A172 (cell line): ENCODE measurements around the gene SIK2. TPM values are rescaled to one million over a fixed set of nuclear protein-coding genes. Genes with fewer than 3 reads are reported as not detected.

Experiments
- DNase-seq: peaks from one replicate; pipeline ENCODE4 v3.0.0-alpha.2; 2015; ENCODE audit warnings: low spot score
- total RNA-seq: library from RNA; depleted of rRNA; stranded (reverse); fragments of >200 nt; shearing (Covaris generic); gene quantifications from 2 replicates; pipeline ENCODE4 v1.2.3, GENCODE V29; 2014

SIK2 gene
- total RNA-seq, 1 experiment from 2014 or later: 7.2 TPM

GRCh38 chr11:111582163-111582562, 20.1 kb upstream of the SIK2 start:
- DNase-seq: no peak

DNA sequence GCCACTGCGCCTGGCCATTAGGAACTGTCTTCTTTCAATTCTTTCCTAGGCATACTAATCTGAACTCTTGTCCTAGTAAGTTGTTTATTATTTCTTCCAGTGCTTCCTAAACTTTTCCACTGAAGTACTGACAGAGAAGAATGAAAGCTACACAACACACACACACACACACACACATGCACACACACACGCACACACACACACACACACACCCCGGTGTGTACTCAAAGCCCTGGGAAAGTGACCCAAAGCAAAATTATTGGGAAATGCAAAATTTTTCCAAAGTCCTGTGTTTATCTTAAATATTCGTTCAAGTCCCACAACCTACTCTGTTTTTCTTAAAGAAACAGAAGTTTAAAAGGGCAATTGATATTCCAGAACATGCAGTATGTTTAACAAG, 19.4 kb upstream of the SIK2 start:
- DNase-seq: no peak

DNA sequence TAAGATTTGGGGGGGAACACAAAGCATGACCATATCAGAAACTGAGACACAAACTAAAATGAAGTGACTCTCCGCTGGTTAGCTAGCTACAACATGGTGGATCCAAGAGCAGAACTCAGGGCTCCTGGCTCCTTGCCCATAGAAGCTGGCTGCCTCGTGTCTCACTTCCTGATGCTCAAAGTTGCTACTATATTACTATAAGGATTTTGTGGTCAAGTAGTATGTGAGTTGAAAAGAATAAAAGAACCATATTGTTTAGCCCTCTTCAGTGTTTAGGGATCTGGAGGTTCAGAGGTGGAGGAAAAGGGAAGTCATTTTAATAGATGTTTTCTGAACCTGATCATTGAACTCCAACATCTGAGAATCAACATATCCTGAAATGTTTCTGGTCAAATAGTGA, 16.9 kb upstream of the SIK2 start:
- DNase-seq: no peak

DNA sequence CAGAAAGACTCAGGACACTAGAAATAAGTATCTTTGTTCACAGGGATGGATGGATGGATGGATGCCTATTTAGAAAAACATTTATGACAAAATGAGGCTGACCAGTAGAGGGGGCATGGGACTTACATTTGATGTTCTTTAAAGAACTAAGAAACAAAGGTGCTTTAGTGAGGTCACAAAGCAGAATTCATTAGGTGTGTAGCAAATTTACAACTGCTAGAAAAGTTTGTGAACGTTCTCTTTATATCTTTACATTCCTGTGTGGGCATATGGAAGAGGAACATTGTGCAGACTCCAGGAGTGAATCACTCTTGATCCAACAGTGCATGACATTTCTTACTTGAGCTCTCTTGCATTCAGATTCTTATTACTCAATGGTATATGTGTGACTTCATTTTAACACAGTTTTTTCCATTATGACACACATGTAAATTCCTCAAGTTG, 15.8 kb upstream of the SIK2 start:
- peak; percentile 35 for DNase-seq

DNA sequence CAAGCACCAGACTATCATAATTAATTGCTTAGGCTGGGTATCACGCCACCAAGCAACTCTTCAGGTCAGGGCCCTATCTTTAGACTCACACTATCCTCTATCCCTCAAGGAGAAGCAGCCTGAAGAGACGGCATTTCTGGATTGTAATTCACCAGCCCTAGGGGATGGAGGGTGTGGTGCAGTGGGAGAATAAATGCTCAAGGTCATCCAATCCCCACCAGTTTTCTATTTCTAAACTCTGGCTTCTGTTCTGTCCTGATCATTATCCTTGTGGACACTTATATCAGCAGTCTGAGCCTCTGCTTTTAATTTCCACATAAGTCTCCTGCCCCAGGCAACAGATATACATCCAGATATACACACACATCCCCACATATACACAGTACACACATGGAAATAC, 13.1 kb upstream of the SIK2 start:
- DNase-seq: no peak

DNA sequence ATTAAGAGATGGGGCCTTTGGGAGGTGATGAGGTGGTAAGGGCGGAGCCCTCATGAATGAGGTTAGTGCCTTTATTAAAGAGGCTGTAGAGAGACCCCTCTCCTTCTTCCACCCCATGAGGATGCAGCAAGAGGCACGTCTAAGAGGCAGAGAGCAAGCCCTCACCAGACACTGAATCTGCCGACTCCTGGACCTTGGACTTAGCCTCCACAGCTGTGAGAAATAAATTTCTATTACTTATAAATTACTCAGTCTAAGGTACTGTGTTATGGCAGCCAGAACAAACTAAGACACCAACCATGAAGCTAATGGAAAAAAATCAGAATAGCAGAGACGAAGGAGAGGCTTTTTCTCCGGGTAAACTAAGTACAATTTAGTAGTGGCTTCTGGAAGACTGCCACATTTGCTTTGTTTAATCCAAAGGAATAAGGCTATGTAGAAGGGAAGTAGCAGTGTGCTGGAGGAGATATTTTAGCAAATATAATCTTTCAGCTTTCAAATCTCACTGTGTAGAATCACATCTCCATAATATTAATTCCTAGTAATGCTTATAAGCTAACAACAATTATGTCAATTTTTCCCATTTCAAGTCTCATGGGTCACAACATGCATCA, 12.3 kb upstream of the SIK2 start:
- no peak for DNase-seq

DNA sequence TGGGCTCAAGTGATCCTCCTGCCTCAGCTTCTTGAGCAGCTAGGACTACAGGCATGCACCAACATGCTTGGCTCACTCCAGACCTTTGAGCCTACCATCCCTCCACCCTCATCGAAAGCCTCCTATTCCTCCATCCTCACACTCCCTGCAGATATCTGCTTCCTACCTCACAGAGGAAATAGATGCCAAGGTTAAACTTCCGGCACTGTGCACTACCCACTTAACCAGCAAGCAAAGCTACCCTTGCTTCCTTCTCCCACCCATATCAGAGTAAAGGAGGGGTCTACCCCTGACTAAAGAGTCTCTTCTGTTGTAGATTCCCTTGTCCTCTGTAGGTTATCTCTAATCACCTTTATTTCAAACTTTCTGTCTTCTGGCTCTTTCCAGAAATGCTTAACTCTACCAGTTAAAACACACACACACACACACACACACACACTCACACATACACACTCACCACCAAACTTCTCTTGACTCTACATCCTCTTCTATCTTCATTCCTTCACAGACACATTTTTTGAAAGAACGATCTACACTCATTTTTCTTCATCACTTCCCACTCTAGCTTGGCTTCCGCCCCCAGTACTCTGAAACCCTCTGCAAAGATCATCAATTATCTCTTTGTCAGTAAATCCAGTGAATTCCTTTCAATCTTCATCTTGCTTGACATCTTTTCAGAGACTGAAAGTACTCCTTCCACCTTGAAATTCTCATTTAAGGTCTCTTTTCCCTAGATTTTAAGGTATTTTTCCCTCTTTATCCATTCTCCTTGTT, 10.9 kb upstream of the SIK2 start:
- no peak for DNase-seq

DNA sequence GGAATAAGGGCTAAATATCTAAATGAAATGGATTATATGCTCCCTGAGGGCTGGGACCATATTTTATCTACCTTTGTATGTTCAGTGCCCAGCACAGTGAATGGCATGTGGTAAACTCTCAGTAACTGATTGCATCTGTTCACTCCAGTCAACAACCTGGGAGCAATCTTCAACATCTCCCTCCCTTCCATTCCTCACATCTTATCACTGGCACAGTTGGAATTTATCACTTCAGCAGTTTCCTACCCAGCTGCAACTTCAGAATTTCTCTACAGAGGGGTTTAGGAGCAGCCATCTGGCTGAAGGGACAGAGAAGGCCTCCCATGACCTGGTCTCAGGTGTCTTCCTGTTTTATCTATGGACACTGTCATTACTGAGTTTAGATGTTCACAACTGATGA, 9.8 kb upstream of the SIK2 start:
- no peak for DNase-seq

DNA sequence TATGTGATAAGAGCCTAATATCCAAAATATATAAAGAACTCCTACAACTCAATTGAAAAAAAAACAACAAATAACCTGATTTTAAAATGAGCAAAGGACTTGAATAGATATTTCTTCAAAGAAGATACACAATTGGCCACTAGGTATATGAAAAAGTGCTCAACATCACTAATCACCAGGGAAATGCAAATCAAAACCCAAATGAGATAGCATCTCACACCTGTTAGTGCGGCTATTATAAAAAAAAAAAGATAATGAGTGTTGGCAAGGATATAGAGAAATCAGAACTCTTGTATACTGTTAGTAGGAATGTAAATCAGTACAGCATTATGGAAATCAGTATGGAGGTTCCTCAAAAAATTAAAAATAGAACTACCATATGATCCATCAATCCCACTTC, 5.9 kb upstream of the SIK2 start:
- DNase-seq: no peak

- DNase-seq: no peak
These were observed 4.1 kb upstream of the SIK2 start for GRCh38 chr11:111598148-111598547.

GRCh38 chr11:111598559-111598958, 3.7 kb upstream of the SIK2 start:
- DNase-seq: no peak

GRCh38 chr11:111601636-111601978, 642 bp upstream of the SIK2 start:
- DNase-seq: no peak

DNA sequence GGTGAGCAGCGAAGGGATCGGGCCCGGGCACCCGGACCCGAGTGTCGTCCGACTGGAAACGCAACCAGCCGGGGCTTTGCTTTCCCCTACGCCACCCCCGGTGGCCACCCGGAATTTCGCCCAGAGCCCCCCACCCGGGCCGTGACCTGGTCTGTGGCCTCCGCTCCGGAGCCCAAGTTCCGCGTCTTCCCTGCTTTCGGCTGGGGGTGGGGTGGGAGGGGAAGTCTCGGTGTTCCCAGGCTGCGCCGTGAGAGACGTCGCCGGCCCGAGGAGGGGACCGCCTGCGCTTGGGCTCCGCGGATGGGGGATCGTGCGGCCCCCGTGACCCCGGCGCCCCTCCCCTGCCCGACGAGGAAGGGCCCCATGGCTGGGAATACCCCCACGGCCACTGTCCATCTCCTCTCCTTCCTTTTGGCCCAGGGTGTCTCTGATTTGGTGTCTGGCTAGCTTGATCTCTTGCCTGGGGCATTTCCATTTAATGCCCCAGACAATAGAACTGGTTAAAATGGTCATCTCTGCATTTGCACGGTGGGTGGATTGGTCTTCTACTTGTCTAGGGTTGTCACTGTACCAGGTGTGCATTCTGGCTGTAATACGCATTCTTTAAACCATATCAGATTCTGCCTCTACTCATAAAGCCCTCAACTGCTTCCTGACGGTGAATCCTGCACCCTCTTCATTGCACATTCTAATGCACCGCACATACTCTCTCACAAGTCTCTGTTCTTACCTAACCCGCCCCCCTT, 789 bp downstream of the SIK2 start:
- DNase-seq: peak; percentile 1

DNA sequence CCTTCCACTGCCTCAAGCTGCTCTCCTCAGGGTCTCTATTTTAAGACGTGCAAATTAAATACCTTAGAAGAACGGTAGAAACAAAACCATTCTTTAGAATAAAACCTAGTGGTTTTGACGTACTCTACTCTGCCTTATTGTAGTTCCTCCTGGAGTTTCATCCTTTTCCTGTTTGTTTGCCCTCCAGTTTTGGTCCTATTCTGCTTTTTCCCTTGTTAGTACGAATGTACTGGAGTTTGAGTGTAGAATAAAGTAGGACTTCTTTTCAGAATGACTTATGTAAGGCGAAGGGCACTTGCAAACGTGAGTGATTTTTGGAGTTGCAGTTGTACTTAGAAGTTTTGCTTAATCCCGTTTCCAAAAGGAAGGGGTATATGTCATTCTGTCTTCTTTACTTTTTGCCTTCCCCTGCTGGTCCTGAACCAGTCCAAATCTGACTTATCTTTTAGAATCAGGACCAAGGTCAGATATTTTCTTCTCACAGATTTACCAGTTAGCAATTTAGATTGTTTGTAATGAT, 1.4 kb downstream of the SIK2 start:
- DNase-seq: no peak

GRCh38 chr11:111604392-111605009, 2.3 kb downstream of the SIK2 start:
- no peak for DNase-seq

- no peak for DNase-seq
These were observed 3.4 kb downstream of the SIK2 start for GRCh38 chr11:111605681-111606080.

GRCh38 chr11:111606986-111607385, 4.7 kb downstream of the SIK2 start:
- DNase-seq: no peak

- DNase-seq: no peak
These were observed 5.5 kb downstream of the SIK2 start for GRCh38 chr11:111607751-111608150.

DNA sequence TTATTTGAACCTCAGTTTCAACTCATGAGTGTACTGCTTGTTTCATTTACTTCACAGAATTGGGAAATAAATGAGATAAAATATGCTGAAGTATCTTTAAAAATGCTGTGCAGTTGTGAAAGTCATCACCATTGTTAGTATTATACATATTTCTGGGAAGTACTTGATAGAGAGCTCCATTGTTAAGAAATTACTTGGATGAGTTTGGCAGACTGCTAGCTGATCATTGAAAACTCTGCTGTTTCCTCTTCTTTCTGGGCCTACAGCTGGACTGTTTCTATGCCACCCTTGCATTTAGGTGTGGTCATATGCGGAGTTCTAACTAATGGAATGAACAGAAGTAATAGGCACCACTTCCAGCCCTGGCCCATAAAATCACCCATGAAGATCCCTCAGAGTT, 10.0 kb downstream of the SIK2 start:
- no peak for DNase-seq

- no peak for DNase-seq
These were observed 15.0 kb downstream of the SIK2 start for GRCh38 chr11:111617286-111617685.

DNA sequence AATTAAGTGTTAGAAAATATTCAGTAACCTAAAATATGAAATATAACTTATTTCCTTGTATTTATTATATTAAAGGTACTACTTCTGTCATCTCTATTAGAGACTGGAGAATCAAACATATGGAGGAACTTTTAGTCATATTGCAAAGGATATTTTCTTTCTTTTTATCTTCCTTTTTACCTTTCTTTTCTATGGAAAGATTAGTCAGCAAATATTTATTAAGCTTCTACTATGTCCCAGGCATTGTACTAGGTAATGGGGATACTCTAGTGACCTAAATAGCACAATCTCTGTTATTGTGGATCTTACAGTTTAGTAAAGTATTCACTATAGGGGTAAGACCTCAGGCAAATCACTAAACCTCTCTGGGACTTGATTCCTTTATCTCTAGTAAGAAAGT, 18.3 kb downstream of the SIK2 start:
- no peak for DNase-seq

DNA sequence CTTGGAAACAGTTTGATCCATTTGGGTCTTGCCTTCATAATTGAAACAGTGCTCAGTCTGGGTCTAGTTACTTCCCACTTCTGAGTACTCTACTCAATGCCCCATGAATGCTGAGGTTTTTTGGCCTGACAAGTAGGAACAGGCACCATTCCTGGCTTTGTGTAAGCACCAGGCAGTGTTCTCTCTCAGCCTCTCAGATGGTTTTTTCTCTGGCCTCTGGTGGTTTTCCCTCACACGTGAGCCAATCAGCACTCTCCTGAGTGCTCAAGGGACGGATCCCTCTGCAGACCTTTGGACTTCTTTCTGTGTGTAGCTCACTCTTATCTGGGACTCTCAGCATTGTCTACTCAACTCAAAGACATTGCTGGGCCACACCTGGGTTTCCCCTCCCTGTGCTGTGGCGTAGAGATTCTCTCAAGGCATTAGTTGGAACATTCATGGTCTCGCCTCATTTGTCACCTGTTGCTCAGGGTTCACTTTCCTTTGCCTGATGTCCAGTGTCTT, 21.3 kb downstream of the SIK2 start:
- DNase-seq: no peak
